Measurements from ENCODE around the gene CUEDC1.
"Not testable (repeated sequence)": the region's sequence is repeated elsewhere in the genome, so short reads cannot be mapped to it uniquely, and the experiment has no call there.

The CUEDC1 gene

DNA sequence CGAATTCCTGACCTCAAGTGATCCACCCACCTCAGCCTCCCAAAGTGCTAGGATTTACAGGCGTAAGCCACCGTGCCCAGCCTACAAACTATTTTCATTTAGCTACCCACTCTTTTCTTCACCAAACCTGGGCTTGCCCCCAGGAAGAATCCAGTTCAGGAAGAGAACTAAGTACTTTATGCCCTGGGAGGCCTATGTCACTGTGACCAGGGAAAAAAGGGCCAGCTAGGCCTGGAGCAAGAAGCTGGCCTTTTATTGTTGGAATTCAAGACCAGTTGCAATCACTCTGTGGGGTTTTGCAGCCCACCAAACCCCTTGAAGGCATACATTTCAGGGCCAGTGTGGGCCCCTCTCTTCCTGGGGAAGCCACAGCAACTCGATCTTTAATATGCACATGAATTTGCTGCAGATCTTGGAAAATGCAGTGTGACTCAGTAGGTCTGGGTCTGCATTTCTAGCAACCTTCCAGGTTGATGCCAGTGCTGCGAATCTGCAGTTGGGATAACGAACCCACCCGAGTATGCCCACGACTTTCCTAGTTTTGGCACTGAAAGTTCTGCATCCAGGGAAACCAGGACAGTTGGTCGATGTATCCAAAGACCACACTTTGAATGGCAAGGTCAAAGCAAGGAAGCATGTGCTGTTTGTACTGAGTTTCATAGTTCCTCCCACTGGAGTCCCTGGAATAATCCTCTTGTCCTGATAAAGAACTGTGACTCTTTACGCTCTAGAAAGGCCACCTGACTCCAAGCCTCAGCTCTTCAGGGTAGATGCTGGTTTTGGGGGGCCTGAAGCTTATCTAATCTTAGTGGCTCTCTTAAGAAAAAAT is 98.2 kb downstream of the CUEDC1 start:
- H3K36me3 ChIP-seq (ENCODE audit: control insufficient read depth in 5 of 5, insufficient read depth in 5 of 5, low read length in 5 of 5) = no peaks in the 10 kb centered on the region
- peaks cover 8 to 33% (median 23%) of the 10 kb centered on the region in 5 donors for H3K4me1 ChIP-seq (ENCODE audit: control insufficient read depth in 5 of 5, insufficient read depth in 5 of 5, low read length in 5 of 5)
- no peaks in the 10 kb centered on the region for H3K9me3 ChIP-seq (ENCODE audit: control insufficient read depth in 5 of 5, low read length in 5 of 5)
- no peak overlapping the region for H3K9ac ChIP-seq (ENCODE audit: low read length in 5 of 5)
- no peaks in the 10 kb centered on the region for H3K27me3 ChIP-seq (ENCODE audit: control insufficient read depth in 5 of 5, insufficient read depth in 4 of 5, low read length in 5 of 5)
- H3K4me3 ChIP-seq (ENCODE audit: low read depth in 1 of 5, low read length in 5 of 5) = no peak overlapping the region
- H3K27ac ChIP-seq (ENCODE audit: low read depth, low read length) = no peak overlapping the region

DNA sequence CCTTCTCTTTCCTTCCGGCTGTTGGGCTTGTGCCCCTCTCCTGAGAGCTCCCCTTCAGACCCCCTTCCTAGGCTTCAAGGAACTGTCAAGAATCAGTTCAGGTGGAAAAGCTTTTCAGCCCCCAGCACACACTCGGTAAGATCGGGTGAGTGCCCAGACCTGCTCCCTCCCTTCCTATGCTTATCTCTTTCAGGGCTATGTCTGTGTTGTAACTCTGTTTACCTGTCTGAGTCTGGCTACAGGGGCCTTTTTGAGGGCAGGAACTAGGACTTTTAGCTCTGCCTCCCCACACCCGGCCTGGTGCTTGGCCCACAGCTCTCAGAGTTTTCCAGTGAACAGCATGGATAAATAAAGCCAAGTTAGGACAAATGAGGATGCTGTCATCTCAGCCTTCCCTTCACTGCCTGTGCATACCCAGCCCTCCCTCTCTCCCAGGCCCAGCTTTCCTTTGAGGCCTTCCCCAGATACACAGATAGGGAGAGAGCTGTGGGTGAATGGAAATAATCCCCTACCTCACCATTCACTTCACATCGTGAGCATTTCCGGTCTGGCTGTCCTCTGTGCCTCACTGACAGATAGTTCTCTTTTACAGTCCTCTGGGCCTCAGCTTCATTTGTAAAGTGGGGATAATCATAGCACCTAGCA is 99.7 kb downstream of the CUEDC1 start:
- Histone ChIP-seq H3K36me3 (ENCODE audit: control insufficient read depth in 5 of 5, insufficient read depth in 5 of 5, low read length in 5 of 5) (no peaks in the 10 kb centered on the region), H3K4me3 (ENCODE audit: low read depth in 1 of 5, low read length in 5 of 5) (no peak overlapping the region), H3K27me3 (ENCODE audit: control insufficient read depth in 5 of 5, insufficient read depth in 4 of 5, low read length in 5 of 5) (no peaks in the 10 kb centered on the region), H3K4me1 (ENCODE audit: control insufficient read depth in 5 of 5, insufficient read depth in 5 of 5, low read length in 5 of 5) (peaks cover under 1 to 31% (median 22%) of the 10 kb centered on the region in 5 donors), H3K9me3 (ENCODE audit: control insufficient read depth in 5 of 5, low read length in 5 of 5) (no peaks in the 10 kb centered on the region), H3K9ac (ENCODE audit: low read length in 5 of 5) (no peak overlapping the region), H3K27ac (ENCODE audit: low read depth, low read length) (no peak overlapping the region)

DNA sequence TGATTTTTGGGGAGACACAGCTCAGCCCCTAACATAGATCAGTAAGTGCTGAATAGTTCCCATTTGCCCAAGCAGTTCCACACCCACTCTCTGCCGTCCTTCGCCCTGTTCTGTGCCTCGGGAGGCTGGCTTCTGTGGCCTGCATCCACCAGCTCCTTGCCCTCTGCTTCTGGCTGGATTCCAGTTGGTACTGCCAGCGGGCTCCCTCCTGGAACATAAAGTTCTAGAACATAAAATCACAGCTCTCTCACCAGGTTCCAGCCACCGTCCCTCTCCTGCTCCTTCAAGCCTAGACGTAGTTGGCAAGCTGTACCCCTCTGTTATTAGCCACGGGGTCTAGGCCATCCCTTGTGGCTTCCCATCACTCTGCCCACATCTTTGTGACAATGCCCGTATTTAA is 101.5 kb downstream of the CUEDC1 start:
- Histone ChIP-seq H3K4me1 (ENCODE audit: control insufficient read depth in 5 of 5, insufficient read depth in 5 of 5, low read length in 5 of 5) (peaks cover 4 to 43% (median 34%) of the 10 kb centered on the region in 5 donors), H3K9me3 (ENCODE audit: control insufficient read depth in 5 of 5, low read length in 5 of 5) (no peaks in the 10 kb centered on the region), H3K9ac (ENCODE audit: low read length in 5 of 5) (no peak overlapping the region), H3K4me3 (ENCODE audit: low read depth in 1 of 5, low read length in 5 of 5) (no peak overlapping the region), H3K36me3 (ENCODE audit: control insufficient read depth in 5 of 5, insufficient read depth in 5 of 5, low read length in 5 of 5) (peaks cover 0 to 2% (median 0%) of the 10 kb centered on the region in 5 donors), H3K27ac (ENCODE audit: low read depth, low read length) (no peak overlapping the region), H3K27me3 (ENCODE audit: control insufficient read depth in 5 of 5, insufficient read depth in 4 of 5, low read length in 5 of 5) (no peaks in the 10 kb centered on the region)

DNA sequence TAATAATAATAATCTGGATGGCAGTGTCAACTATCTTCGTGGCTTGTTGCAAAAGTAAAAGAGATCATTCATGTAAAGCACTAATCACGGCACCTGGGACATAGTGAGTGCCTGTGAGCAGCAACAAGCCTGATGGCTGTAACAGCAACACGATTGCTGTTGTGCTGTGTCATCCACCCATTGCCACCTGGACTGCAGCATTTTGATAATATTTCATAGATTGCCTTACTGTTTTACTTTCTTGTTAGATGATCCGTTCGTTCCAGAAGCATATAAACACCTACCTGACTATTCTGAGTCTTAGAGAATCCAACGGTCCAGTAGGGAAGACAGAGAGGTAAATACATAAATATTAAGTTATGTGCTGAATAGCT is 102.3 kb downstream of the CUEDC1 start:
- no peak overlapping the region for H3K9ac ChIP-seq (ENCODE audit: low read length in 5 of 5)
- H3K27ac ChIP-seq (ENCODE audit: low read depth, low read length) = no peak overlapping the region
- peaks cover 4 to 41% (median 34%) of the 10 kb centered on the region in 5 donors for H3K4me1 ChIP-seq (ENCODE audit: control insufficient read depth in 5 of 5, insufficient read depth in 5 of 5, low read length in 5 of 5)
- H3K36me3 ChIP-seq (ENCODE audit: control insufficient read depth in 5 of 5, insufficient read depth in 5 of 5, low read length in 5 of 5) = peaks cover 0 to 2% (median 2%) of the 10 kb centered on the region in 5 donors
- no peaks in the 10 kb centered on the region for H3K27me3 ChIP-seq (ENCODE audit: control insufficient read depth in 5 of 5, insufficient read depth in 4 of 5, low read length in 5 of 5)
- no peaks in the 10 kb centered on the region for H3K9me3 ChIP-seq (ENCODE audit: control insufficient read depth in 5 of 5, low read length in 5 of 5)
- no peak overlapping the region for H3K4me3 ChIP-seq (ENCODE audit: low read depth in 1 of 5, low read length in 5 of 5)

DNA sequence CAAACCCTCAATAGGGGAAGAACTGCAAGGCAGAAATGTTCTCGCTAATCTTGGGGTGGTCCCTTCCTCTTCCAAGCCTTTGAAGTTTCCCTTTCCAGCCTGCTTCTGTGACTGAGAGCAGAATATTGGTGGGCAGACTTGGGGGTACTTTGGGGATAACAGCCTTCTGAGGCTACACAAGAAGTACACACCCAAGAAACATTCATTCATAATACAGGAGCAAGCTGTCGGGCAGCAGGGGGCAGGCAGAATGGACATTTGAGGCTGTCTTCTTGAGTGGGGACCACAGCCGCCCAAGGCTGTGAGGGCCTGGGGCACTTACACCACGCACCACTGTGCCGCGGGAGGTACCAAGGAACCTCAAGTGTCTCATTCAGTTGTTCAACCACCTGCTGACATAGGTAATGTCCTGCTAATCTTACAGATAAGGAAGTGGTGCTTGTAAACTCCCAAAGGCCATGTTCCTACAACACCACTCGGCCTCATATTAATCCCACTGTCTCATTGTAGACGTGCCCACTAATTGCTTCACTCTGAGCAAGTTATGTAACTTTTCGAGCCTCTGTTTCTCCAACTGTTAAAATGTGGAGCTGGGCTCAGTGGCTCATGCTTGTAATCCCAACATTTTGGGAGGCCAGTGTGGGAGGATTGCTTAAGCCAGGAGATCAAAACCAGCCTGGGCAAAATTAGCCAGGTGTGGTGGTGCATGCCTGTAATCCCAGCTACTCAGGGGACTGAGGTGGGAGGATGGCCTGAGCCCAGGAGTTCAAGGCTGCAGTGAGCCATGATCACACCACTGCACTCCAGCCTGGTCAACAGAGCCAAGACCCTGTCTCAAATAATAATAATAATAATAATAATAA is 102.9 kb downstream of the CUEDC1 start:
- peaks cover 4 to 40% (median 32%) of the 10 kb centered on the region in 5 donors for H3K4me1 ChIP-seq (ENCODE audit: control insufficient read depth in 5 of 5, insufficient read depth in 5 of 5, low read length in 5 of 5)
- peak overlapping the region in 1 of 5 donors; percentile 16 for H3K9ac ChIP-seq (ENCODE audit: low read length in 5 of 5)
- H3K27ac ChIP-seq (ENCODE audit: low read depth, low read length) = no peak overlapping the region
- peaks cover 0 to 3% (median 2%) of the 10 kb centered on the region in 5 donors for H3K36me3 ChIP-seq (ENCODE audit: control insufficient read depth in 5 of 5, insufficient read depth in 5 of 5, low read length in 5 of 5)
- no peak overlapping the region for H3K4me3 ChIP-seq (ENCODE audit: low read depth in 1 of 5, low read length in 5 of 5)
- no peaks in the 10 kb centered on the region for H3K27me3 ChIP-seq (ENCODE audit: control insufficient read depth in 5 of 5, insufficient read depth in 4 of 5, low read length in 5 of 5)
- H3K9me3 ChIP-seq (ENCODE audit: control insufficient read depth in 5 of 5, low read length in 5 of 5) = no peaks in the 10 kb centered on the region

DNA sequence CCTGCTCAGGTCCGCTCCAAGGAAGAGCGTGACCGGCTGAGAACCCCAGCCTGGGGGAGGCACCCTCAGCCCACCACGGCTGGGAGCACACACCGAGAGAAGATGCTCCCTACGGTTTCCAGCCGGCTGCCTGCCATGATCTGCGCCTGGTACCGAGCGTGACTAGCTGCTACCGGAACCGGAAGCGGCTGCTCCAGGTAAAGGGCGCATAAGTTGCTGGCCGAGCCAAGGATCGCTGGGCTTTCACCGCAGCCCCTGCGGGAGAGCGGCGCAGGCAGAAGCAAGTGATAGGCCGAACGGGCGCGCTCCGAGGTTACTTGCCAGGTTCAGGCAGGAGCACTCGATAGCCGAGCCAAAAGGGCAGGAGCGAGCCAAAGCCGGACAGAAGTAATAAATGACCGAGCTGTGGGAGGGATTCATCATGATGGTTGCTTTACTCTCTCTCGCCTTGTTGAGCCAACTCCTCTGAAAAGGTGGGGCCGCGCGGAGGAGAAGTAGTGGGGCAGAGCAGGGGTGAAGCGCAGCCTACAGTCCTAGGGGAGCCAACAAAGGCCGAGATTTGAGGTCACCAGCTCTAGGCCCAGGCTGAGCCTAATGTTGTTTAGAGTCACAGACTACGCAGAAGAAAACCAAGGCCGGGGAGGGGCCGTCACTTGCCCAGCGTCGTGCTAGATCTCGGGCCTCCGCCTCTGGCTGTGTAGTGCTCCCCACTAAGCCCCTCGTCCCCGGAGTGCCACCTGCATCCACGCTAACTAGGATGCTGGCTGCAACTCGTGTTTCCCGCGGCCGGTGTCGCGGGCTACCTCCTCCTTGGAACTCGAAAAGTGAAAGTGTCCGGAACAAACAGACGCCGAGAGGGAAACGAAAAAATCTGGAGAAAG is 105.1 kb downstream of the CUEDC1 start, which contains the start of gene MRPS23:
TSS of gene MRPS23 (minus strand) at position 171 of the 881 bp plus-strand sequence. CDS start at position 137, 34 bp downstream.
- Histone ChIP-seq H3K27ac (ENCODE audit: low read depth, low read length) (peak within 1 kb of the TSS; percentile 84), H3K36me3 (ENCODE audit: control insufficient read depth in 5 of 5, insufficient read depth in 5 of 5, low read length in 5 of 5) (peaks cover 0 to 4% (median 3%) of the 10 kb centered on the region in 5 donors), H3K9ac (ENCODE audit: low read length in 5 of 5) (peak within 1 kb of the TSS; percentile 78 to 88 (median 81)), H3K4me3 (ENCODE audit: low read depth in 1 of 5, low read length in 5 of 5) (peak within 1 kb of the TSS; percentile 85 to 98 (median 97)), H3K4me1 (ENCODE audit: control insufficient read depth in 5 of 5, insufficient read depth in 5 of 5, low read length in 5 of 5) (peaks cover 4 to 40% (median 32%) of the 10 kb centered on the region in 5 donors), H3K9me3 (ENCODE audit: control insufficient read depth in 5 of 5, low read length in 5 of 5) (no peaks in the 10 kb centered on the region), H3K27me3 (ENCODE audit: control insufficient read depth in 5 of 5, insufficient read depth in 4 of 5, low read length in 5 of 5) (no peaks in the 10 kb centered on the region)

DNA sequence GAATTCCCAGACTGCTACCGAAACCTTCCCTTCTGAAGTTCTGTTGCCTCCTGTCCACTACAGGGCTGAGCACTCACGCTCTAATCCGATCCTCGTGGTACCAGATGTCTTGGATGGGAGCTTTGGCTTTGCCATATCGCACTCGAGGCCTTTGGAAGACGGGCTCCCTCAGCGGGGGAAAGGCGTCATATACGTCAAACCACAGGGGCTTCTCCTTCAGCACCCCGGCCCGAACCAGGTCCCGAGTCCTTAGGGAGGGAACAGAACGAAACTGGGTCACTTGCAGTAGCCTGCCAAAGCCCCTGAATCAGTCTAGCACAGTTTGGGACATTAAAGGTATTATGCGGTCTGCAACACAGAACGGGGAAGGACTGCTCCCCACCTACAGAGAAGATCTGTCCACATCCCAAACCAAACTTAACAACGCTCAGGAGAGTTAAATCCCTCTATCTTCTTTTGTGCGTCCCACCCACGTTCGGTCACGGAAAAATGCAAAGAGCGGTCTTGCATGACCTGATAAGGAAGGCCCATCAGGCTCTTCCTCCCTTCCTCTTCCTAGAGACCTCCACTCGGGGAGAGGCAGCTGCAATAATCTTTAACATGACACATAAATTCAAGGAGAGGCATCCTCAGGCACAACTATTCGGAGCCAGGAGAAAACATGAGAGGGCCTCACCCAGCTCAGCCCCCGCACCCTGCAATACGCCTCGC is 105.9 kb downstream of the CUEDC1 start:
- Histone ChIP-seq H3K9ac (ENCODE audit: low read length in 5 of 5) (peak overlapping the region in 4 of 5 donors; percentile 52 to 88 (median 72)), H3K27me3 (ENCODE audit: control insufficient read depth in 5 of 5, insufficient read depth in 4 of 5, low read length in 5 of 5) (no peaks in the 10 kb centered on the region), H3K27ac (ENCODE audit: low read depth, low read length) (peak overlapping the region; percentile 84), H3K36me3 (ENCODE audit: control insufficient read depth in 5 of 5, insufficient read depth in 5 of 5, low read length in 5 of 5) (peaks cover 0 to 4% (median 3%) of the 10 kb centered on the region in 5 donors), H3K9me3 (ENCODE audit: control insufficient read depth in 5 of 5, low read length in 5 of 5) (no peaks in the 10 kb centered on the region), H3K4me3 (ENCODE audit: low read depth in 1 of 5, low read length in 5 of 5) (peak overlapping the region; percentile 85 to 98 (median 97)), H3K4me1 (ENCODE audit: control insufficient read depth in 5 of 5, insufficient read depth in 5 of 5, low read length in 5 of 5) (peaks cover 4 to 40% (median 32%) of the 10 kb centered on the region in 5 donors)

DNA sequence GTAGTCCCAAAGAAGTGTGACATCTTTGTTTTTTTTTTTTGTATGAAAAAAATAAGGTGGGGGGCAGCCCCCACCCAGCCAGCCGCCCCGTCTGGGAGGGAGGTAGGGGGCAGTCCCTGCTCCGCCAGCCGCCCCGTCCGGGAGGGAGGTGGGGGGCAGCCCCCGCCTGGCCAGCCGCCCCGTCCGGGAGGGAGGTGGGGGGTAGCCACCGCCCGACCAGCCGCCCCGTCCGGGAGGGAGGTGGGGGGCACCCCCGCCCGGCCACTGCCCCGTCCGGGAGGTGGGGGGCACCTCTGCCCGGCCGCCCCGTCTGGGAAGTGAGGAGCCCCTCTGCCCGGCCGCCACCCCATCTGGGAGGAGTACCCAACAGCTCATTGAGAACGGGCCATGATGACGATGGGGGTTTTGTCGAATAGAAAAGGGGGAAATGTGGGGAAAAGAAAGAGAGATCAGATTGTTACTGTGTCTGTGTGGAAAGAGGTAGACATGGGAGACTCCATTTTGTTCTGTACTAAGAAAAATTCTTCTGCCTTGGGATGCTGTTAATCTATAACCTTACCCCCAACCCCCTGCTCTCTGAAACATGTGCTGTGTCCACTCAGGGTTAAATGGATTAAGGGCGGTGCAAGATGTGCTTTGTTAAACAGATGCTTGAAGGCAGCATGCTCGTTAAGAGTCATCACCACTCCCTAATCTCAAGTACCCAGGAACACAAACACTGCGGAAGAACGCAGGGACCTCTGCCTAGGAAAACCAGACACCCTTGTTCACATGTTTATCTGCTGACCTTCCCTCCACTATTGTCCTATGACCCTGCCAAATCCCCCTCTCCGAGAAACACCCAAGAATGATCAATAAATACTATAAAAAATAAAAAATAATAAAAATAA is 108.9 kb downstream of the CUEDC1 start:
- H3K9me3 ChIP-seq (ENCODE audit: control insufficient read depth in 5 of 5, low read length in 5 of 5); H3K4me3 ChIP-seq (ENCODE audit: low read depth in 1 of 5, low read length in 5 of 5); H3K27ac ChIP-seq (ENCODE audit: low read depth, low read length); H3K27me3 ChIP-seq (ENCODE audit: control insufficient read depth in 5 of 5, insufficient read depth in 4 of 5, low read length in 5 of 5); H3K36me3 ChIP-seq (ENCODE audit: control insufficient read depth in 5 of 5, insufficient read depth in 5 of 5, low read length in 5 of 5); H3K9ac ChIP-seq (ENCODE audit: low read length in 5 of 5): not testable (repeated sequence)
- H3K4me1 ChIP-seq (ENCODE audit: control insufficient read depth in 5 of 5, insufficient read depth in 5 of 5, low read length in 5 of 5) = peaks cover 4 to 25% (median 22%) of the 10 kb centered on the region in 5 donors
